NCI-H2196 (cell line): ENCODE measurements around the gene ADCK2.
"Not testable (repeated sequence)": the region's sequence is repeated elsewhere in the genome, so short reads cannot be mapped to it uniquely, and the experiment has no call there.

Experiments
- DNase-seq: peaks from one replicate; lab custom pipeline; 2025; ENCODE audit not compliant: unreplicated experiment; lab: John Stamatoyannopoulos, UW

Gene ADCK2

GRCh38 chr7:140734729-140735128 is 62.0 kb downstream of the ADCK2 start:
- no peak for DNase-seq

- no peak for DNase-seq
These were observed 65.5 kb downstream of the ADCK2 start for GRCh38 chr7:140738280-140738679.

GRCh38 chr7:140743255-140743654 is 70.5 kb downstream of the ADCK2 start:
- DNase-seq: not testable (repeated sequence)

GRCh38 chr7:140744005-140744404 is 71.3 kb downstream of the ADCK2 start:
- no peak for DNase-seq
